ENCODE measurements around the gene IL13. TPM values are rescaled to one million over a fixed set of nuclear protein-coding genes. Genes with fewer than 3 reads are reported as not detected.

The IL13 gene
- total RNA-seq, 2 experiments from 2014 or later: not detected

- no TSS peak for BruUV-seq (replicated peaks)
- no peak overlapping the region for H3K4me2 ChIP-seq (ENCODE audit: low read length)
- H2AFZ ChIP-seq (ENCODE audit: low read length): no peak overlapping the region
These were observed 5.2 kb downstream of the IL13 start for GRCh38 chr5:132662925-132663770.

GRCh38 chr5:132663771-132664695 lies 6.1 kb downstream of the IL13 start:
- TF ChIP-seq EZH2phosphoT487 (IDR thresholded peaks at IDR 0.05; ENCODE audit: borderline replicate concordance, low read depth, low read length) (no peak), CTCF (conservative IDR thresholded peaks at IDR 0.05; ENCODE audit: low read length) (no peak)
- Histone ChIP-seq H3K9me2 (ENCODE audit: insufficient read depth, low read length) (no peaks in the 10 kb centered on the region), H3K4me2 (ENCODE audit: low read length) (no peak overlapping the region), H3K27ac (ENCODE audit: low read depth, low read length, poor library complexity, severe bottlenecking) (no peak overlapping the region), H4K20me1 (ENCODE audit: insufficient read depth, low read length) (no peaks in the 10 kb centered on the region), H2AFZ (ENCODE audit: low read length) (no peak overlapping the region), H3K79me2 (ENCODE audit: insufficient read depth, low read depth, low read length) (no peaks in the 10 kb centered on the region), H3K9me3 (ENCODE audit: low read length) (no peaks in the 10 kb centered on the region), H3K36me3 (ENCODE audit: insufficient read depth, low read length) (no peaks in the 10 kb centered on the region), H3K4me1 (ENCODE audit: insufficient read depth, low read length, poor library complexity, severe bottlenecking) (no peaks in the 10 kb centered on the region), H3K4me3 (ENCODE audit: low read depth, low read length, poor library complexity, severe bottlenecking) (no peak overlapping the region)
- CTCF ChIA-PET (ENCODE audit: unreplicated experiment): no interaction called here
- intact Hi-C loops (cut with micrococcal nuclease; ENCODE audit: unreplicated experiment): loop anchor here (5.0 kb wide), 1 partner anchor 158 kb away; no protein-coding TSS in a partner anchor
- no TSS peak for BruUV-seq (replicated peaks)
- no peak for DNase-seq (ENCODE audit: low spot score)
- POLR2A ChIA-PET: no interaction called here

More at GRCh38 chr5:132662925-132663770, 5.2 kb downstream of the IL13 start:
- Histone ChIP-seq H3K36me3 (ENCODE audit: insufficient read depth, low read length) (no peaks in the 10 kb centered on the region), H3K4me1 (ENCODE audit: insufficient read depth, low read length, poor library complexity, severe bottlenecking) (no peaks in the 10 kb centered on the region), H4K20me1 (ENCODE audit: insufficient read depth, low read length) (no peaks in the 10 kb centered on the region), H3K27ac (ENCODE audit: low read depth, low read length, poor library complexity, severe bottlenecking) (no peak overlapping the region), H3K9me3 (ENCODE audit: low read length) (no peaks in the 10 kb centered on the region), H3K4me3 (ENCODE audit: low read depth, low read length, poor library complexity, severe bottlenecking) (no peak overlapping the region), H3K9me2 (ENCODE audit: insufficient read depth, low read length) (no peaks in the 10 kb centered on the region), H3K79me2 (ENCODE audit: insufficient read depth, low read depth, low read length) (no peaks in the 10 kb centered on the region)
- peak; percentile 19 for DNase-seq (ENCODE audit: low spot score)
- intact Hi-C loops (cut with micrococcal nuclease; ENCODE audit: unreplicated experiment): loop anchor here (5.0 kb wide), 1 partner anchor 159 kb away; no protein-coding TSS in a partner anchor
- TF ChIP-seq CTCF (conservative IDR thresholded peaks at IDR 0.05; ENCODE audit: low read length): no peak
- no peak for TF ChIP-seq EZH2phosphoT487 (IDR thresholded peaks at IDR 0.05; ENCODE audit: borderline replicate concordance, low read depth, low read length)
- ChIA-PET POLR2A (no interaction called here), CTCF (ENCODE audit: unreplicated experiment) (no interaction called here)
